PC-9 (cell line): Measurements from ENCODE around the gene MMP24.

Source experiments
- CTCF ChIP-seq: fragments of 200-600 bp; sonication (generic); conservative IDR thresholded peaks from 2 replicates; pipeline ENCODE4 v1.6.1; 2017; ENCODE audit warnings: mixed run types, antibody characterized with exemption, mild to moderate bottlenecking, moderate library complexity
- EZH2 ChIP-seq: fragments of 200-600 bp; sonication (generic); IDR thresholded peaks from 2 replicates; pipeline ENCODE4 v1.8.0; 2017; ENCODE audit warnings: antibody characterized with exemption, low read depth

GRCh38 chr20:35274172-35275092, 47.9 kb downstream of the MMP24 start:
- TF ChIP-seq CTCF (no peak), EZH2 (no peak)
